IPS-11a (cell line): ENCODE results near the gene SLC16A12.
"Not testable (repeated sequence)": the region's sequence is repeated elsewhere in the genome, so short reads cannot be mapped to it uniquely, and the experiment has no call there.

Source experiments
- H3K4me3 ChIP-seq: one replicate; pipeline ENCODE4 v1.5.1; 2013; ENCODE audit warnings: low read depth, low read length, control low read depth

Gene SLC16A12

GRCh38 chr10:89549510-89549909 lies 14.1 kb upstream of the SLC16A12 start:
- H3K4me3 ChIP-seq: no peak overlapping the region

GRCh38 chr10:89548673-89549072 lies 13.3 kb upstream of the SLC16A12 start:
- H3K4me3 ChIP-seq: no peak overlapping the region

GRCh38 chr10:89547853-89548513 lies 12.6 kb upstream of the SLC16A12 start:
- no peak overlapping the region for H3K4me3 ChIP-seq

- H3K4me3 ChIP-seq: not testable (repeated sequence)
These were observed 11.3 kb upstream of the SLC16A12 start for GRCh38 chr10:89546651-89547050.

GRCh38 chr10:89543841-89544240 lies 8.4 kb upstream of the SLC16A12 start:
- no peak overlapping the region for H3K4me3 ChIP-seq

- H3K4me3 ChIP-seq: no peak overlapping the region
These were observed 5.1 kb upstream of the SLC16A12 start for GRCh38 chr10:89540420-89540949.

GRCh38 chr10:89537364-89537763 lies 2.0 kb upstream of the SLC16A12 start:
- H3K4me3 ChIP-seq: no peak overlapping the region

- H3K4me3 ChIP-seq: peak overlapping the region; percentile 33
These were observed 590 bp upstream of the SLC16A12 start for GRCh38 chr10:89536013-89536354.

GRCh38 chr10:89534826-89535166 lies 598 bp downstream of the SLC16A12 start:
- peak overlapping the region; percentile 39 for H3K4me3 ChIP-seq

GRCh38 chr10:89532476-89532875 lies 2.9 kb downstream of the SLC16A12 start:
- no peak overlapping the region for H3K4me3 ChIP-seq

GRCh38 chr10:89531359-89531758 lies 4.0 kb downstream of the SLC16A12 start:
- H3K4me3 ChIP-seq: no peak overlapping the region

- not testable (repeated sequence) for H3K4me3 ChIP-seq
These were observed 5.7 kb downstream of the SLC16A12 start for GRCh38 chr10:89529711-89530110.

- no peak overlapping the region for H3K4me3 ChIP-seq
These were observed 9.0 kb downstream of the SLC16A12 start for GRCh38 chr10:89526358-89526757.

- H3K4me3 ChIP-seq: no peak overlapping the region
These were observed 9.8 kb downstream of the SLC16A12 start for GRCh38 chr10:89525556-89525955.

- no peak overlapping the region for H3K4me3 ChIP-seq
These were observed 11.1 kb downstream of the SLC16A12 start for GRCh38 chr10:89524279-89524678.

- H3K4me3 ChIP-seq: no peak overlapping the region
These were observed 12.1 kb downstream of the SLC16A12 start for GRCh38 chr10:89523274-89523673.

GRCh38 chr10:89522463-89522862 lies 12.9 kb downstream of the SLC16A12 start:
- H3K4me3 ChIP-seq: no peak overlapping the region

GRCh38 chr10:89521368-89521767 lies 14.0 kb downstream of the SLC16A12 start:
- no peak overlapping the region for H3K4me3 ChIP-seq

GRCh38 chr10:89520706-89521105 lies 14.7 kb downstream of the SLC16A12 start:
- H3K4me3 ChIP-seq: no peak overlapping the region

GRCh38 chr10:89518876-89519842 lies 16.2 kb downstream of the SLC16A12 start:
- H3K4me3 ChIP-seq: no peak overlapping the region

- H3K4me3 ChIP-seq: no peak overlapping the region
These were observed 17.3 kb downstream of the SLC16A12 start for GRCh38 chr10:89518108-89518507.
